ENCODE data around the gene CENPX. TPM values are rescaled to one million over a fixed set of nuclear protein-coding genes. Genes with fewer than 3 reads are reported as not detected.

CENPX gene
- total and polyA plus RNA-seq, 2 of the 13 experiments (the other 11 are each of a cell fraction or from before 2014, with no cell fraction given) = 92.7 to 170 TPM

GRCh38 chr17:82018152-82018988, 4.3 kb downstream of the CENPX start (continued):
- TF ChIP-seq THAP9 (CRISPR knock-in tag; IDR thresholded peaks at IDR 0.05; ENCODE audit: borderline replicate concordance) = no peak; the same call in 1 of the 2 replicates
- TF ChIP-seq ZNF713 (CRISPR knock-in tag; IDR thresholded peaks at IDR 0.05) = no peak
- TF ChIP-seq SRF (IDR thresholded peaks at IDR 0.05; ENCODE audit: low read depth, low read length) = no peak
- TF ChIP-seq NFAT5 (CRISPR knock-in tag; IDR thresholded peaks at IDR 0.05) = no peak
- no peak for TF ChIP-seq ZNF766 (CRISPR knock-in tag; IDR thresholded peaks at IDR 0.05; ENCODE audit: borderline replicate concordance)
- no peak for TF ChIP-seq ZNF646 (CRISPR knock-in tag; IDR thresholded peaks at IDR 0.05)
- no peak; the same call in 1 of the 2 replicates for TF ChIP-seq ZNF772 (CRISPR knock-in tag; IDR thresholded peaks at IDR 0.05)
- TF ChIP-seq GFI1 (CRISPR knock-in tag; IDR thresholded peaks at IDR 0.05; ENCODE audit: borderline replicate concordance) = no peak
- TF ChIP-seq CENPT (CRISPR knock-in tag; IDR thresholded peaks at IDR 0.05; ENCODE audit: low read depth) = no peak
- TF ChIP-seq, protein P1, sequence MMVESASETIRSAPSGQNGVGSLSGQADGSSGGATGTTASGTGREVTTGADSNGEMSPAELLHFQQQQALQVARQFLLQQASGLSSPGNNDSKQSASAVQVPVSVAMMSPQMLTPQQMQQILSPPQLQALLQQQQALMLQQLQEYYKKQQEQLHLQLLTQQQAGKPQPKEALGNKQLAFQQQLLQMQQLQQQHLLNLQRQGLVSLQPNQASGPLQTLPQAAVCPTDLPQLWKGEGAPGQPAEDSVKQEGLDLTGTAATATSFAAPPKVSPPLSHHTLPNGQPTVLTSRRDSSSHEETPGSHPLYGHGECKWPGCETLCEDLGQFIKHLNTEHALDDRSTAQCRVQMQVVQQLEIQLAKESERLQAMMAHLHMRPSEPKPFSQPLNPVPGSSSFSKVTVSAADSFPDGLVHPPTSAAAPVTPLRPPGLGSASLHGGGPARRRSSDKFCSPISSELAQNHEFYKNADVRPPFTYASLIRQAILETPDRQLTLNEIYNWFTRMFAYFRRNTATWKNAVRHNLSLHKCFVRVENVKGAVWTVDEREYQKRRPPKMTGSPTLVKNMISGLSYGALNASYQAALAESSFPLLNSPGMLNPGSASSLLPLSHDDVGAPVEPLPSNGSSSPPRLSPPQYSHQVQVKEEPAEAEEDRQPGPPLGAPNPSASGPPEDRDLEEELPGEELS (CRISPR knock-in tag; IDR thresholded peaks at IDR 0.05) = no peak

All from HepG2 (cell line).